DND-41 (cell line): ENCODE measurements around the gene RGS7.

Source experiments
- ATAC-seq: fragments of 200-7000 bp; cut with Tn5 transposase; 3 replicates; pipeline ENCODE4 v1.9.1; 2021; ENCODE audit warnings: low read depth; ENCODE audit not compliant: insufficient read depth
- DNase-seq: peaks from one replicate; pipeline ENCODE4 v3.0.0-alpha.2; 2020
- H2AFZ ChIP-seq: 2 replicates; pipeline ENCODE4 v1.6.0; 2012; ENCODE audit warnings: low read depth, low read length
- H3K27ac ChIP-seq: 2 replicates; pipeline ENCODE4 v1.5.1; 2012; ENCODE audit warnings: low read length, inconsistent platforms
- H3K27me3 ChIP-seq: fragments of 200-600 bp; sonication (generic); 2 replicates; pipeline ENCODE4 v1.6.0; 2012; ENCODE audit warnings: low read length, mild to moderate bottlenecking, inconsistent platforms; ENCODE audit not compliant: insufficient read depth, poor library complexity
- H3K36me3 ChIP-seq: 2 replicates; pipeline ENCODE4 v1.5.1; 2012; ENCODE audit warnings: low read length, inconsistent platforms; ENCODE audit not compliant: insufficient read depth
- H3K4me1 ChIP-seq: 2 replicates; pipeline ENCODE4 v1.5.1; 2012; ENCODE audit warnings: mild to moderate bottlenecking, low read length; ENCODE audit not compliant: insufficient read depth
- H3K4me2 ChIP-seq: 2 replicates; pipeline ENCODE4 v1.6.0; 2012; ENCODE audit warnings: mild to moderate bottlenecking, moderate library complexity, low read length, inconsistent platforms; ENCODE audit not compliant: insufficient read depth
- H3K4me3 ChIP-seq, 2 experiments: fragments of 200-600 bp in 1 of 2; shearing (Covaris generic) in 1 of 2; 2 replicates each; pipeline ENCODE4 v1.5.1; 2012 to 2016; ENCODE audit warnings: inconsistent platforms in 2 of 2, low read length in 2 of 2, mild to moderate bottlenecking in 2 of 2, low read depth in 1 of 2, moderate library complexity in 1 of 2
- H3K79me2 ChIP-seq: 2 replicates; pipeline ENCODE4 v1.6.0; 2012; ENCODE audit warnings: low read length, inconsistent platforms; ENCODE audit not compliant: insufficient read depth
- H3K9ac ChIP-seq: 2 replicates; pipeline ENCODE4 v1.6.0; 2012; ENCODE audit warnings: low read depth, mild to moderate bottlenecking, inconsistent platforms, low read length, moderate library complexity
- H3K9me3 ChIP-seq: 2 replicates; pipeline ENCODE4 v1.5.1; 2012; ENCODE audit warnings: low read length, moderate library complexity, mild to moderate bottlenecking, inconsistent platforms; ENCODE audit not compliant: insufficient read depth, severe bottlenecking
- H4K20me1 ChIP-seq: 2 replicates; pipeline ENCODE4 v1.6.0; 2012; ENCODE audit warnings: low read length; ENCODE audit not compliant: insufficient read depth
- EZH2 ChIP-seq: IDR thresholded peaks from 3 replicates; pipeline ENCODE4 v1.6.1; 2012; ENCODE audit warnings: borderline replicate concordance, low read depth, mild to moderate bottlenecking, moderate library complexity, low read length, inconsistent platforms; ENCODE audit not compliant: severe bottlenecking
- TF ChIP-seq, protein P1 (sequence below): IDR thresholded peaks from 2 replicates; pipeline ENCODE4 v1.5.1; 2012; ENCODE audit warnings: borderline replicate concordance, low read length, moderate library complexity, mild to moderate bottlenecking; ENCODE audit not compliant: poor library complexity, severe bottlenecking; ENCODE audit errors: extremely low read depth

RGS7 gene

DNA sequence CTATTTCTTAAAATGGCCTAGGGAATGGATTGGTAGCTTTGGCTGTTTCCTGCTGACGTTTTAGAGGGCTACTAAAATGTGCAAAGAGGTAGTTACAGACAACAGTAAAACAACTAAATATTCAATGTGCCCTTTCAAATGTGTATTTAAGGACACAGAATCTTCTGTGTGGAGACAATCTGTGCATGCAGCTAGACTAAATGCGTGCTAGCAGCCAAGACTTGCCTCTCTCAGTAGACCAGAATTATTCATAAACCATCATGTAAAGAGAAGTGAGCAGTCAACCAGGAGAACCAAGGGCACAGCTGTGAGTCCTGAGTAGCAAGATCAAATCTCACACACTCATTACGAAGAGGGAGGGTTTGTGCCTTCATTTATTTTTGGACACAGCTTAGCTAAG is 584.9 kb downstream of the RGS7 start:
- H4K20me1 ChIP-seq, result no peaks in the 10 kb centered on the region
- no peak for ATAC-seq
- no peaks in the 10 kb centered on the region for H3K36me3 ChIP-seq
- H3K27ac ChIP-seq, result no peak overlapping the region
- TF ChIP-seq, protein P1, sequence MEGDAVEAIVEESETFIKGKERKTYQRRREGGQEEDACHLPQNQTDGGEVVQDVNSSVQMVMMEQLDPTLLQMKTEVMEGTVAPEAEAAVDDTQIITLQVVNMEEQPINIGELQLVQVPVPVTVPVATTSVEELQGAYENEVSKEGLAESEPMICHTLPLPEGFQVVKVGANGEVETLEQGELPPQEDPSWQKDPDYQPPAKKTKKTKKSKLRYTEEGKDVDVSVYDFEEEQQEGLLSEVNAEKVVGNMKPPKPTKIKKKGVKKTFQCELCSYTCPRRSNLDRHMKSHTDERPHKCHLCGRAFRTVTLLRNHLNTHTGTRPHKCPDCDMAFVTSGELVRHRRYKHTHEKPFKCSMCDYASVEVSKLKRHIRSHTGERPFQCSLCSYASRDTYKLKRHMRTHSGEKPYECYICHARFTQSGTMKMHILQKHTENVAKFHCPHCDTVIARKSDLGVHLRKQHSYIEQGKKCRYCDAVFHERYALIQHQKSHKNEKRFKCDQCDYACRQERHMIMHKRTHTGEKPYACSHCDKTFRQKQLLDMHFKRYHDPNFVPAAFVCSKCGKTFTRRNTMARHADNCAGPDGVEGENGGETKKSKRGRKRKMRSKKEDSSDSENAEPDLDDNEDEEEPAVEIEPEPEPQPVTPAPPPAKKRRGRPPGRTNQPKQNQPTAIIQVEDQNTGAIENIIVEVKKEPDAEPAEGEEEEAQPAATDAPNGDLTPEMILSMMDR, result no peak
- TF ChIP-seq EZH2, result no peak
- H3K27me3 ChIP-seq, result no peaks in the 10 kb centered on the region
- no peaks in the 10 kb centered on the region for H3K9me3 ChIP-seq
- H3K79me2 ChIP-seq, result no peaks in the 10 kb centered on the region
- H3K4me1 ChIP-seq, result no peaks in the 10 kb centered on the region
- no peak overlapping the region for H3K9ac ChIP-seq
- H3K4me2 ChIP-seq, result no peak overlapping the region
- H2AFZ ChIP-seq, result no peak overlapping the region
- DNase-seq, result no peak
- no peak overlapping the region for H3K4me3 ChIP-seq

DNA sequence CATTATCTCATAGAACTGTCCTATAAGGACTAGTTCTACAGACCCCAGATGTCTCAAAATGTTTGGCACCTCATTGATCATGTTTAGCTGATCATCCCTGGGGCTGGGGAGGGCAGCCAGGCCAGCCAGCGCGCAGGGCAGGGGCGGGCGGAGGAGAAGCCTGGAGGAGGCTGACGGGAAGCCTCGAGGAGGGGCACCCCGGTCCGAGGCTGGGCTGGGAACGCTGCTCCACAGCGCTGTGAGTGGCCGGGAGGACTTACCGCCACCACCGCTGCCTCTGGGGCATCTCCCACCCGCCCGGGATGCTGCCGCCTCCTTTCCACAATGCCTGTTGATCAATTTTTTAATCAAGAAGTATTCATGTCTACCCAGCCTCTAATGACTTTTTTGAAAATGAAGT is 585.6 kb downstream of the RGS7 start:
- Histone ChIP-seq H4K20me1 (no peaks in the 10 kb centered on the region), H3K27me3 (no peaks in the 10 kb centered on the region), H3K36me3 (no peaks in the 10 kb centered on the region), H3K4me2 (no peak overlapping the region), H3K4me1 (no peaks in the 10 kb centered on the region), H3K9me3 (no peaks in the 10 kb centered on the region), H3K27ac (no peak overlapping the region), H3K4me3 (no peak overlapping the region), H3K9ac (no peak overlapping the region), H2AFZ (no peak overlapping the region), H3K79me2 (no peaks in the 10 kb centered on the region)
- TF ChIP-seq EZH2, result no peak
- TF ChIP-seq, protein P1, result no peak
- DNase-seq (no peak), ATAC-seq (no peak)

DNA sequence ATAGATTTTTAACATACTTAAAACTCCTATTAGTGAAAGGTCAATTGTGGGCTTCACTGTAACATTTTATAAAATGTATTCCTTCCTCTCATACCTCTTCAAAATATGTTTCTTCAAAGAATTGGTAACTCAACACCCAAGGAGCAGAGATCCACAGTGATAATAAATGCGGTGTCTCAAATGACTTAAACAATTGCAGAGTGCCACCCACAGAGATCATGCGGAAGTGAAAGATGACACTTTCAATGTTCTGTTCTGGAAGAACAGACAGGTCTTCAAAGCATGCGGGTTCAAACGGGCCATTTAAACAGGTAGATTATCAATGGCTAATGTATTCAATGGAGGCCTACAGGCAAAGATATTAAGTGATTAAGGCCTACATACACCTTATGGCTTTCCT is 588.0 kb downstream of the RGS7 start:
- no peak overlapping the region for H3K27ac ChIP-seq
- no peaks in the 10 kb centered on the region for H3K9me3 ChIP-seq
- no peak for DNase-seq
- no peak overlapping the region for H3K4me2 ChIP-seq
- no peak overlapping the region for H3K9ac ChIP-seq
- H3K4me3 ChIP-seq, result no peak overlapping the region
- no peaks in the 10 kb centered on the region for H3K4me1 ChIP-seq
- H4K20me1 ChIP-seq, result no peaks in the 10 kb centered on the region
- H3K36me3 ChIP-seq, result no peaks in the 10 kb centered on the region
- H2AFZ ChIP-seq, result no peak overlapping the region
- H3K79me2 ChIP-seq, result no peaks in the 10 kb centered on the region
- TF ChIP-seq EZH2, result no peak
- TF ChIP-seq, protein P1, result no peak
- no peaks in the 10 kb centered on the region for H3K27me3 ChIP-seq
- ATAC-seq, result no peak

DNA sequence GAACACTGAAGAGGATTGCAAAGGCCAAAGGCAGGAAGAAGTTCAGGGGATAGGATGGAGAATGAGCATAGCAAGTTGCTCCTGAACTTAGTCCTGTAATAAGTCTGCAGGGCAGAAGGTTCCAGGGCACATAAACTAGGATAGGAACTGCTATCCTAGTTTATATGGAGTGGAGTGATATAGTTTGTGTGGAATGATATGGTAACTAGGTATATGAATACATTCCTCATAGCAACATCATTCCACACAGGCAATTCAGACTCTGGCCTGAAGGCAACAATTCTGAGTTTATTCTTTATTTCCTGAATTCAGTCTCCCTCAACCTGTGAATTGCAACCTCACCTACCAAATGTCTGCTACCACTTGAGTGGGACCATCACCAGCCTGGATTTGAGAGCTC is 590.2 kb downstream of the RGS7 start:
- no peak overlapping the region for H3K4me2 ChIP-seq
- H3K27ac ChIP-seq, result no peak overlapping the region
- DNase-seq (no peak), ATAC-seq (no peak)
- no peaks in the 10 kb centered on the region for H3K27me3 ChIP-seq
- H2AFZ ChIP-seq, result no peak overlapping the region
- no peaks in the 10 kb centered on the region for H3K36me3 ChIP-seq
- H3K4me3 ChIP-seq, result no peak overlapping the region
- TF ChIP-seq, protein P1, result no peak
- no peak for TF ChIP-seq EZH2
- H3K4me1 ChIP-seq, result no peaks in the 10 kb centered on the region
- no peaks in the 10 kb centered on the region for H3K79me2 ChIP-seq
- H3K9ac ChIP-seq, result no peak overlapping the region
- no peaks in the 10 kb centered on the region for H4K20me1 ChIP-seq
- no peaks in the 10 kb centered on the region for H3K9me3 ChIP-seq
